ENCODE data around the gene TMBIM1. TPM values are rescaled to one million over a fixed set of nuclear protein-coding genes. Genes with fewer than 3 reads are reported as not detected.

The TMBIM1 gene
- total RNA-seq, 1 donor from 2014 or later: 111 TPM

- peaks cover 36% of the 10 kb centered on the region for H3K4me1 ChIP-seq
- no peaks in the 10 kb centered on the region for H3K36me3 ChIP-seq
- H3K27me3 ChIP-seq (ENCODE audit: low read depth): no peaks in the 10 kb centered on the region
- DNase-seq: peak; percentile 69
- intact Hi-C loops (cut with micrococcal nuclease): no loop called here
- peak overlapping the region; percentile 80 for H3K27ac ChIP-seq (replicated peaks)
- H3K4me3 ChIP-seq: peak overlapping the region; percentile 80
- H3K9me3 ChIP-seq (replicated peaks): no peaks in the 10 kb centered on the region
- no peak for TF ChIP-seq CTCF (IDR thresholded peaks at IDR 0.05; ENCODE audit: borderline replicate concordance)
Measured at GRCh38 chr2:218322768-218323525, 30.6 kb upstream of the TMBIM1 start.

- H3K36me3 ChIP-seq: no peaks in the 10 kb centered on the region
- DNase-seq: no peak
- H3K27me3 ChIP-seq (ENCODE audit: low read depth): no peaks in the 10 kb centered on the region
- intact Hi-C loops (cut with micrococcal nuclease): no loop called here
- no peak for TF ChIP-seq CTCF (IDR thresholded peaks at IDR 0.05; ENCODE audit: borderline replicate concordance)
- no peaks in the 10 kb centered on the region for H3K9me3 ChIP-seq (replicated peaks)
- no peak overlapping the region for H3K27ac ChIP-seq (replicated peaks)
- no peak overlapping the region for H3K4me3 ChIP-seq
- H3K4me1 ChIP-seq: peaks cover 36% of the 10 kb centered on the region
Measured at GRCh38 chr2:218320704-218321336, 28.5 kb upstream of the TMBIM1 start.

GRCh38 chr2:218319813-218320365 is 27.6 kb upstream of the TMBIM1 start:
- Histone ChIP-seq H3K4me3 (no peak overlapping the region), H3K27me3 (ENCODE audit: low read depth) (no peaks in the 10 kb centered on the region), H3K9me3 (replicated peaks) (no peaks in the 10 kb centered on the region), H3K27ac (replicated peaks) (no peak overlapping the region), H3K36me3 (no peaks in the 10 kb centered on the region), H3K4me1 (peaks cover 28% of the 10 kb centered on the region)
- TF ChIP-seq CTCF (IDR thresholded peaks at IDR 0.05; ENCODE audit: borderline replicate concordance): no peak
- no peak for DNase-seq
- intact Hi-C loops (cut with micrococcal nuclease): no loop called here

- intact Hi-C loops (cut with micrococcal nuclease): no loop called here
- Histone ChIP-seq H3K9me3 (replicated peaks) (no peaks in the 10 kb centered on the region), H3K4me1 (peaks cover 13% of the 10 kb centered on the region), H3K27ac (replicated peaks) (no peak overlapping the region), H3K27me3 (ENCODE audit: low read depth) (no peaks in the 10 kb centered on the region), H3K4me3 (no peak overlapping the region), H3K36me3 (no peaks in the 10 kb centered on the region)
- DNase-seq: no peak
- TF ChIP-seq CTCF (IDR thresholded peaks at IDR 0.05; ENCODE audit: borderline replicate concordance): no peak
Measured at GRCh38 chr2:218318241-218318640, 25.9 kb upstream of the TMBIM1 start.

DNA sequence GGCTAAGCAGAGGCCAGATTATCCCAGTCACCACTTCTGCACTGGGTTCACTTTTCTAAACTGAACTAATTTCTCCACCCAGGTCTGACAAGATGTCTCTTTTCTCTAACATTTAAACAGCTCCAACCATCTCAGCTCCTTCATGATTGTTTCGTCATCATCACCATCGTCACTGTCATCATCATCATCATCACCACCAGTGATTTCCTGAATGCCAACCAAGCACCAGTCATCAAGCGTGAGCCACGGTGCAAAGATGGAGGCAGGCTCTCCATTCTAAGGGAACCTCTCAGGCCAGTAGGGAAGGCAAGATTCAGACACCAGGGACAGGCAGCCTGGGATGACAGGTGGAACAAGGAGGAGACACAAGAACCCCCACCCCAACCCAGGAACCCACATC is 25.5 kb upstream of the TMBIM1 start:
- Histone ChIP-seq H3K4me3 (no peak overlapping the region), H3K36me3 (no peaks in the 10 kb centered on the region), H3K4me1 (peaks cover 10% of the 10 kb centered on the region), H3K9me3 (replicated peaks) (no peaks in the 10 kb centered on the region), H3K27me3 (ENCODE audit: low read depth) (no peaks in the 10 kb centered on the region), H3K27ac (replicated peaks) (no peak overlapping the region)
- intact Hi-C loops (cut with micrococcal nuclease): no loop called here
- no peak for DNase-seq
- TF ChIP-seq CTCF (IDR thresholded peaks at IDR 0.05; ENCODE audit: borderline replicate concordance): no peak
